DMS53 treated with DMSO at 0.1 percent for 48 hours (cell line): Measurements from ENCODE around the gene JARID2.

Experiments
- DNase-seq: peaks from one replicate; lab custom pipeline; 2025; ENCODE audit not compliant: unreplicated experiment; lab: John Stamatoyannopoulos, UW

JARID2 gene

DNA sequence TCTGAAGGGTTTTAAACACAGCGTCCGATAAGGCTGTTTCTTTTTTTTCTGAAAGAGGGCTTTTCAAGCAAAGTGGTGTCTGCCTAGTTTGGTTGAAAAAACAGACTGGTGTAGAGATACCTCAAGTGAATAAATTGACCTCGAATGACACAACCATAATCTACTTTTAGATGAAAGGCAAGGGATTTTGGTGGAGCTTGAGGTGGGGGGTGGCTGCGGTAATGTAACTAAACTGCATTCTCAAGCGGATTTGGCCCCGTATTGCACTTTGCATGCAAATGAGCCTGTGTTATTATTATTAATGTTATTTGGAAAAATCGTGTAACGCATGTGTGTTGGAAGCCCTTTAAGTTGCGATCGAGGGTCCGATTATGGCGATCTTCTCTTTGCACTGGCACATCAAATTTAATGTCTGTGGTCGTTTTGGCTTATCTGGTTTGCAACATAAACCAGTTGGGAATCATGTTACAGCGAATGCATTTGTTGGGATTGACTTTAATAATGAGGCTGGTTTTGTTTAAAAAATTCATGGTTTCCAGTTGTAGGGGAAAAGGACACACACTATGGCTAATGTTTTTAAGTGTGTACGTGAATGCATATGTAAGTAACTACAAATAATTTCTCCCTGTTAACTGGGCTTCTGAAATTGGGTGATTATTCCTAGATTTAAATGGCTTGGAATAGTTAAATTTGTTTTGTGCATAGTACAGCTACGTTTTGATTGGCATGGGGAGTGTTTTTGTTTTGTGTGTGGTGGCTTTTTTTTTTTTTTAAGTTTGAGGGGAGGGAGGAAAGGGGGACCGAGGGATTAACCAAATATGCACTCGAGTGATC lies 1.0 kb downstream of the JARID2 start:
- no peak for DNase-seq

DNA sequence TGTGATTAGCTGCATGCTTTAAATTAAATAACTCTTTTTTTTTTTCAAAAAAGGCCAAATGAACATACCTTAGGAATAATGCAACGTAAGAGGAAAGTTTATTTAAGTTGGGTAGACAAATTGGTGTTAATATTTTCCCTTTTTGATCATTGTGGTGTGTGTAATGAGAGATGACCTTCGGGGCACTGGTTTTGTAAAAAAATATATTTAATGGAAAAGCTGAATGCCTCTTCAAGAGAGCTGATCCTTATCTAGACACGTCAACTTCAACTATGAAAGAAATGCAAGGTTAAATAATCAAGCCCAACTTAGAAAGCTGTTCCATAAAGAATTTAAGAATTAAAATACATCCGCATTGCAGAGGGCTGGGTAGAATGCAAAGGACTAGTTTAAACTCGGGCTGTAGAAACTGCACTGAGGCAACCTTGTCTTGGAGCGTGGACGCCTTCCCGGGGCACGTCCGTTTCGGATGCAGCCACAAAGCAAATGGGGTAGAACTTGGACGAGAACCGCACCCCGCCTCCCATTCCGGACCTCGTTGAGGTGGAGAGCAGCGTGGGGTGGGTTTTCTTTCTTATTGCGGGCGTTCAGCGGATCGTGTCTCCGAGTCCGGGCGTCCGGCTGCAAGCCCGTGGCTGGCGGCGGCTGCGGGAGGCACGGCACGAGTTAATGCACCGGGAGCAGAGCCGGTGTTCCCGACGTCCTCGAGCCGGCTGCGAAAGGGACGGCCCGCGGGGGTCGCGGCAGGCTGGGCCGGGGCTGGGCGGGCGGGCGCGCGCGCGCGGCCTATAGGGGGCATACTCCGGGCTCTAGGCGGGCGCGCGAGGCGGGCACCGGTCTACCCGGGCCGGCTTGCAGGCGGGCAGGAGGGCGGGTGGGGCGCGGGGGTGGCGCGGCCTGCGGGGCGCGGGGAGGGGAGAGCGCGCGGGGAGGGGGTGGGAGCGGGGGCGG lies 1.9 kb downstream of the JARID2 start:
- peak; percentile 16 for DNase-seq

DNA sequence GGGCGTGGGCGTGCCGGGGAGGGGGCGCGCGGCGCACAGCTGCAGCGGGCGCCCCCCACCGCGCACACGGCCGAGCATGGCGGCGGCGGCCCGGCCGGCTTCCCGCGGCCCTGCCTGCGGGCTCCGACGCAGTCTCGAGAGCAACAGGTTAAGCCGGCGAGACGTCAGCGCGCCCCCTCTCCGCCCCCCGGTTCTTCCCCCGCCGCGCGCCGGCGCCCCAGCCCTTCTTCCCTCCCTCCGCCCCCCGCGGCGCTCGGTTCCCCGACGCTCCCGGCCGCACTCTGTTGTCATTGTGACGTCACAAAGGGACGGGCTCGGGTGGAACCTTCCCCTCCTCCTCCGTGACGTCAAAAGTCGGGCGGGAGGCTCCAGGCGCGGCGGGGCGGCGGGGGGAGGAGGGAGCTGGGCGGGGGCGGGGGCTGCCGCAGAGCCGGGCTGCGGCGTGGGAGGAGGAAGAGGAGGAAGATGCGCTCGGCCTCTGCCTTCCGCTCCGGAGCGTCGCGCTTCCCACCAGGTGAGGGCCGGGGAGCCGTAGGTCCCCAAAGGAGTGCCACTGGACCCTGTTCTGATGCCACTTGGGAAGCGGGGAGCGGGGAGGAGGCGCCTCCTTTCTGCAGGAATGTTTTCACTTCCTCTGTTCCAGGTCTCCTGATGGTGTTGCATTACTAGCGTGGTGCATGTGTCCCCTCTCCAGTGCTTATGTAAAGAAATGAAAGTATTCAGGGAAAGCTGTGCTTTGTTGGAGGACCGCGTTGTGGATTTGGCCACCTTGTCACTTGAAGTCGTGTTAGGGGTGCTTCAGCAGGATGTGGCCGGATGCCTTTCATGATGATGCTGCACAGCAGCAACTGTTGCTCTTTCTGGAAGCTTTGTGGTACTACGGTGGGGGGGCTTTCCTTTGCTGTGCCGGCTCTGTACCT lies 2.8 kb downstream of the JARID2 start:
- peak; percentile 83 for DNase-seq

DNA sequence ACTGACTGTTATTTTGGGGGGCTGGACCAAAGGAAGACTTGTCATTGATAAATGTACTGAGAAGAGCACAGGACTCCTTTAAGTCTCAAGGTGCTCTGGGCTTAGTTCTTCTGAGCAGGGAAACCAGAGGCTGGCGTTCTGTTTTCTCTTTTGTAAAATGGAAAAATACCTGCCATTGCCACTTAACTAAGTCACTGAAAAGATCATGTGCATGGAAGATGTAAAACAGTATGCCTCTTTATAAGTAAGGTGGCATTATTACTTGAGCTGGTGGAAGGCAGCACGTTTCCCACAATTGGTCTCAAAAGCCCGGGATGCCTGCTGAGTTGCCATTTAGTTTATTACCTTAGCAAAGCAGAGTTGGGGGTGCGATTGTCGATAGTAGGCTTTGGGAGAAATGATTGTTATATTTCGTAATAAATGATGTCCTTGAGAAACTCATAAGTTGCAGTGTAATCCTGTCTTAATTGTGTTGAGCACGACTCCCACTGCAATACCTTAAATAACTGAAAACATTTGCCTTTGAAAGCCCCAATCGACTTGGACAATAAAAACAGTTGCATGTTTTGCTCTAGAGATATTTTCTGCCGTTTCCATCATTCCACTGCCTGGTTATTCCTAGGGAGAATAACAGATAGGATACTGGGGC lies 3.6 kb downstream of the JARID2 start:
- no peak for DNase-seq

DNA sequence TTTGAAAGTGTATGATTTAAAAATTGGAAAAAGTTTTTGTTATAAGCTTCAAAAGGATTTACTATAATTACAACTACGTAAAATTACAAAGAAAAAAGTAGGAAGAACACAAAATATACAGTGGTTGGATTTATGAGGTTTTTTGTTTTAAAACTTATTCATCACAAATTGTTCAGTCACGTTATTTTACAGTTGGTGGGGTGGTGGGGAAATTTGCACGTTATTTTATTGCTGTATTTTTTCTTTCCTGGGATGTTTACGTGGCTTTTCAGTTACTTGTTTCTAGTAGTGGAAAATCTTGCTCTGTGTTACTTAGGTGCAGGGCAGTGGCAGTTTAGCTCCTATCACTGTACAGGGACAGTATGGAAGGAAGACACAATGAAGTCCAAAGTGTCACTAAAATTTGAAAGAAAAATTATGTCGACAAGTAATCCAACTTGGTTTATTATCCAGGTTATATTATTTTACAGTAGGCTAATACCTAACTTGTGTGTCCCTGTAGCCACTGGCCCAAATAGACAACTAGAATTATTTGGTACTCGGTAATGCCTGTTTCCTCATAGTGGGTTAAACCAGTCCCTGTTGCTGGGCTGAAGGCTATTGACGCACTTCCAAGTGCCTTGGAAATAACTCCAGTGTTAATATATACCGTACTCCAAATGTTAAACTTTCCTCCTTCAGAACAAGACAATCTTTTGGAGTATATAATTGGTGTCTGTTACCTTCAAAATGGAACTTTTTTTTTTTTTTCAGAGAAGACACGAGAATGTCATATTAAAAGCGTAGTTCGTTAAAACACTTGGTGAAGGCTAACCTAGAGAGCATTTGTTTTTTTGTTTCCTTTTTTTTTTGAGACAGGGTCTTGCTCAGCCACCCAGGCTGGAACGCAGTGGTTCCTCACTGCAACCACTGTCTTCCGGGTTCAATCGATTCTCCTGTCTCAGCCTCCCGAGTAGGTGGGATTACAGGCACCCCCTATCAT lies 4.6 kb downstream of the JARID2 start:
- DNase-seq = no peak

DNA sequence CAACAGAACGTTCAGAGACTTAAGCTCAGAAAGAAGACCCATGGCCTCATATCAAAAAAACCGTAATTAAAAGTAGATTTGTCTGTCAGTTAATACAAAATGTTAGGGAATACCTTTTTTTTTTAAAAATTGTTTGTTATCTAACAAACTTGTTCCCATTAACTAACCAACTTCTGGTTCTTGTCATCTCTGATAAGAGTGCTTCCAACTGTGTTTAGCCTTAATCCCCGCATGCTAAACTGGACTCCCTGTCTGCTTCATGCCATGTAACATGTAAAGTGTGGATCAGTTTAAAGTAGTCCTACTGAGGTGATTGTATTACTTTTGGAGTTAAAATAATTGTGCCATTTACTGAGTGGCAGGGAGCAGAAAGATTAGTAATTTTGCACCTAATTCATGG lies 6.3 kb downstream of the JARID2 start:
- no peak for DNase-seq

DNA sequence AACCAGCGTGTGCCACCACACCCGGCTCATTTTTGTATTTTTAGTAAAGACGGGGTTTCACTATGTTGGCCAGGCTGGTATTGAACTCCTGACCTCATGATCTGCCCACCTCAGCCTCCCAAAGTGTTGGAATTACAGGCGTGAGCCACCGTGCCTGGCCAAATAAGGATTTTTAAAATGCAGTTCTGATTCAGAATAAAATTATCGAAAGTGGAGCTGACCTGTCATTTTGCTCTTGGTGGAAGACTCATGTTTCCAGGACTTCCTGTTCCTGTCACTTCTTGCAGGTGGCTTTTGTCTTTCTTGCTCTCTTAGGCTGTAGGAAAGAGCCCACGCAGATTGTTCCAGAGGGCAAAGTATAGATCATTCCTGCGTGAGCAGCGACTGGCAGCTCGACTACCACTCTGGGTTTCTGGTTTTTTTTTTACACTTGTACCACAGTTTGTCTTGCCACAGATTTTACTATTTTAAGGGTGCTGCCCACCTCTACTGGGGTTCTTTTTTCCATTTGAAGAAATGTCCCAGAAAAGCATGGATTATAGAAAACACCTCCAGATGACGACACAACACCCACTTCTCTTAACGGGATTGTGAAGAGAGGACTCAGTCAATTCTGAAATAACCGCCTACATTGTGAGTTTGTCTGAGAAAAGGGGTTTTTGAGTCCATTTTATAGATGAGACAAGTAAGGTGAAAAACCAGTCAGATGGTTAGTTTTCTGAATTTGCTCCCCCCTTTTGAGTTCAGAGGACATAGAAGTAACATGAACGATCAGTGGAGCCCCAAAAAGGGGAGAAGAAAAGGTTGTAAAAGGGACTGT lies 7.5 kb downstream of the JARID2 start:
- no peak for DNase-seq

DNA sequence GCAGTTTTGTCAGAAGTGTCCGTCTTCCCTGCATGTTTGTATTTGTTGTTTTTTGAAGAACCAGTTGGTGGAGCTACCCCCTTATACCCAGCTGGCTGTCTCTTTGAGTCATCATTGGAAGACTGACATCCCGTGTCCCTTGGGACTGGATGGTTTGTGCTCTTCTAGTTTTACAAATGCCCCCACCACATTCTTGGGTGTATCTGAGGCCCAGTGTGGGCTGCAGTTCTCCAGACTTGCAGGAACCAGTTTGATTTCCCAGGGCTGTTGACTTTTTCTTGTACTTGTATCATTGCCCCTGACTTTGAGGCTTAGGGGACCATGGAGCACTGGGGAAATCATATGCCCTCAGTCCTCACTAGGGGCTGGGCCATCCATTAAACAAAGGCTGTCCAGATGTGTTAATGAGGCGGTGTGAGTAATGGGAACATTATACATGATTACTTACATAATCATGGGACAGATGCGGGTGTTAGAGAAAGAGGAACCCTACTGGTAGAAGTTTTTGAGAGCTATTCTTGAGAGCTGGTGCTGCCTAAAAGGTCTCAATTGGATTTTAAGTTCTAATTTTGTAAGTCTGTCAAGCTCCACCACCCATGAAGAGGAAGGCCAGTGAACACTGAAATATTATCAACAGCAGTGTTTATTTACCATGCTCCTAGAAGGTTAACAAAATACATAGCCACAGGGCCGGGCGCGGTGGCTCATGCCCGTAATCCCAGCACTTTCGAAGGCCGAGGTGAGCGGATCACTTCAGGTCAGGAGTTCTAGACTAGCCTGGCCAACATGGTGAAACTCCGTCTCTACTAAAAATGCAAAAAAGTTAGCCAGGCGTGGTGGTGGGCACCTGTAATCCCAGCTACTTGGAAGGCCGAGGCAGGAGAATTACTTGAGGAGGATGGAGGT lies 8.5 kb downstream of the JARID2 start:
- no peak for DNase-seq

DNA sequence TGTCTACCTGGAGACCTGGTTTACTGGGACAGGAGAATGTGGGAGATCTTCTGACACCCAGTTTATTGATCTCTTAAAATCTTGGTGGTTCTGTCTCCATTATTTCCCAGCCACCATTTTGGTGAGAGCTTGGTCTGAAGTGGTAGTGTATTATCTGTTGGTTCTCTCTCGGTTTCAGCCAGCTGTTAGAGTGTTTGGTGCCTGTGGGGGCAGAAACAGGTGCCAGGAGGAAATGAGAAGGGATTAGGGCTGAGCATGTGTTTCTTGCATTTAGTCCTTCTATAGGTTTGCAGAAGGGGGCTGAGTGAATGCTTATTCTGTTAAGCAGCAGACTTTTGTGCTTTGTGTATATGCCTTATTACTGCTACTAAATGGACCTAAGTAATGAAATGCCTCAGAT lies 9.6 kb downstream of the JARID2 start:
- no peak for DNase-seq

DNA sequence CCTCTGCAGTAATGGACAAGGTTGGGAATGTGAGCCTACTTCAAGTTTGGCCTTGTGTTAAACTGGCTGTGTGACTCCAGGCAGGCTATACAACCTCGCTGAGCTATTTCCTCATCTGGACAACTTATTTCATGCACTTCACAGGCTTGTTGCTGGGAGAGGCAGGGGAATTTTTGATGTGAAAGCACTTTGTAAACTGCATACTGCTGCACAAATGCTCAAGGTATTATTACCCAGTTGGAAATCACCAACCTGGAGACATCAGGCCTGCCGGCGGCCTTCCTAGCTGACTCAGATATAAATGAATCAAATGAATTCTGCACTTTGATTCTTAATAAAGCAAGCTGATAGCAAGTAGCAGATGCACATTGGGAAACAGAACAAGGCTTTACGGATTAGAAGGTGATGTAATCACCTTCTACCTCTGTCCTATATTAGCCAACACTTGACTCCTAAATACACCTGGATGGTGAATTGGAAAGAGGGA lies 10.1 kb downstream of the JARID2 start:
- no peak for DNase-seq

DNA sequence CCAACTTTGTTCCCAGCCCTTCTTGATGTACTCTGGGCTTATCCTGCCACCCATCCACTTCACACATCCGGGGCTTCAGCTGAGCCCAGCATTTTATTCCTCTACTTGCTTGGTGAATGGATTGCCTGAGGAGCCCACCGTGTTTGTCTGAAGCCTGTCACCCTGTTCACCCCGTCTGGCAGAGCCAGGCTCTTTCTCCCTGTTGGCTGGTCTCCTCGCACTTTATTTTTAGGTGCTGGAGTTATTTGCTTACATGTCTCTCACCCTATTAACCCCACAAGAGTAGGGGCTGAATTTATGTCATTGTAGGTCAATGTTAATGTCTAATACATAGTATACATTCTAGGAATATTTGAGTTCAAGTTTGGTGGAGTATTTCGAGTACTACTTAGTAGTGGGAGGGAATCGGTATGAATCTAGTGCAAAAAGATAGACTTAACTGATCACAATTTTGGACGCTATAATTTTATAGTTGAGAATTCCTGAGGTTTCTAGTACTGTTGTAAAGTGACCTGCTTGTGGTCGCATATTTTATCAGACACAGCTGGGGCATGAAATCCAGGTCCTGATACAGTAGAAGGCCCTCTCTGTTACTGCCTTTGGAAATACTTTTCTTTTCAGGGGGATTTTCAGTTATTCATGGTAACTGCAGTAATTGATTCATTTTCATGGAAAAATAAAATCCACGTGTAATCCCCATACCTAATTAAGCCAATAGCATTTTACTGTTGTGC lies 10.8 kb downstream of the JARID2 start:
- DNase-seq = no peak

DNA sequence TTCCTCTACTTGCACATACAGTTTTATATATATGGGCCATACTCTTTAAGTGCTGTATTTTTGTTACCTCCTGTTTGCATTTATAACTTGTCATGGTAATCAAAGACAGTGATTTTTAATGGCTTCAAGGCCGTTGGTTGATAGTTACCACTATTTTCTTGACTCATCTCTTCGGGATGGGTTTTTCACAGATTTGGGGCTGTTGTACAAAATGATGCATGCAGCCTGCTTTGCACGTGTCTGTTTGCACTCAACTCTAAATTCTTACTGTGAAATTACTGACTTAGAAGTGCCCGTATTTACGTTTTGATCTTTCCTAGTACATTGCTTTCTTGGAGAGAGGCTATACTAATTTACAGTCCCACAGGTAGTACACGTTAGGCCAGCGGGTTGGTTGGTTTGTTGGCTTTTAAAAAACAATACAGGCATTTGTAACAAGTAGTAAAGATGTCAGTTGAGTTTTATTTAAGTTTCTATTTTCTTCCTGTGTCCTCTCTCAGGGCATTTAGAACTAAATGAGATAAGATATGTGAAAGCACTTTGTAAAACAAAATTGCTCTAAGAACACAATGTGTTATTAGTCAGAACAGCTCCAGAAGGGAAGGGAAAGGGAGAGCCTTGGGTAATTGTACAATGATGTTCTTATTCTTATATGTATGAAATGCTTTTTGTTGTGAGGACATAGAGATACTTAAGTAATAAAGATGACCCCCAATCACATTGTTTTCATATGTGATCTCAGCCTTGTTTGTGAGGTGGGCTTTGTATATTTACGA lies 11.7 kb downstream of the JARID2 start:
- DNase-seq = no peak

DNA sequence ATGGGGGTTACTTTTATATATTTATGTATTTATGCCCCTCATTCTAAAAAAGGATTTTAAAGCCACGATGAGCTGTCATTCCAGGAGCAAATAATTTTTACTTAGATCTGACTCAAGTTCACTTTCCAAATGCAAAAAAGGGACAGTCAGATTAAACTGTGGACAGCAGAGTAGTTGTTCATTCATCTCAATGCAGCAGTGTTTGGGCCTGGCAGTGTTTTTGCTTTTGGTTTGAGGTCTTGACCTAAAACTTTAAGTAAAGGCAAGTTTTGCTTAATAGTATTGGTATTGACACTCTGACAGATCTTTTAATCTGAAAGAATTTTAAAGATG lies 13.9 kb downstream of the JARID2 start:
- no peak for DNase-seq

DNA sequence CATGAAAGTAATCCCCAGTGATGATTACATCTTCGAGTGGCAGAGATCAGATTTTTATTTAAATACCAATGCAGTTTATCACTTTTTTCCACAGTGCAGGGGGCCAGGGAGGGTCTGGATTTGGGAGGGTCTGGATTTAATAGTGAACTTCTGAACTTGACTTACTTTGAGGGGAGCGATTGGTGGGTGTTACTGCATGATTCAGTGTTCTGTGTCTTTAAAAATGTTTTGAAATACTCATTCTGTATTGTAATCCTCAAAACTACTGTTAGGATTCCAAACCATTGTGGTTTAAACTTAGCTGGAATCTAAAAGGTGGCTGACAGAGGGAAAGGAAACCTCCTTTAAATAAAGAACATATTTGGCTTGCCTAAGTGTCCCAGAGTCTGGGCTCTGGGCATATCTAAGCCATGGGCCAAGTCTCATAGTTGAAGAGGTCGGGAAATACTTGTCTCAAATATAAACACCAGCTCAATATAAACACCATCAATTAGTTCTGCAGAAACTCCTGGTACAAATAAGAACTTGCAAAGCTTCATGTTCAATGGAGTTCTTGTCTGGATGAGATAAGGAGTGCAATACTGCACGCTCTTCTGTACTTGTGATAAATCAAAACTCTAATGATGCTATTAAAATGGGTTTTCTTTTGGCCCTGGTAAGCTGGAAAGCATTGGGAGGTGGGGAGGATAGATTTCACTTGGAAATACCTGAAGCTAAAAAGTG lies 14.4 kb downstream of the JARID2 start:
- no peak for DNase-seq

DNA sequence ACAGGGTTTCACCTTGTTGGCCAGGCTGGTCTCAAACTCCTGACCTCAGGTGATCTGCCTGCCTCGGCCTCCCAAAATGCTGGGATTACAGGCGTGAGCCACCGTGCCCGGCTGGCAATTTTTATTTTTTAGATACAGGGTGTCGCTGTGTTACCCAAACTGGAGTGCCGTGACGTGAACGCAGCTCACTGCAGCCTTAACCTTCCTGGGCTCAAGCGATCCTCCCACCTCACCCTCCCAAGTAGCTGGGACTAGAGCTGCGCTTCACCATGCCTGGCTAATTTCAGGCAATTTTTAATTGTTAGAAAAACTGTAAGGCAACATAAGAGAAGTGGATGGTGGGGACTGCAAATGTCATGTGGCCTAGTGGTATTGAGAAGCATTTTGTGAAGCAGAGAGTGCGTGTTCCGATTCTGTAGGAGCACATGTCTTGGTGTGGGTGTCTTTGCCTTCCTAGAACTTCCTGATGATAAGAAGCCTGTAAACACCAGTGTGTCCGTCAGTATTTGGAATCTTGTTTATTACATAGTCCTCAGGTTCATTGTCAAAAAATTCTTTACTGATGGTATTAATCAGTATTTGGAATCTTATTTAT lies 18.0 kb downstream of the JARID2 start:
- DNase-seq = no peak
